Measurements from ENCODE around the gene RALB.
A peak's percentile ranks its signal among the peaks of the same experiment; 100 is the strongest.

Gene RALB

DNA sequence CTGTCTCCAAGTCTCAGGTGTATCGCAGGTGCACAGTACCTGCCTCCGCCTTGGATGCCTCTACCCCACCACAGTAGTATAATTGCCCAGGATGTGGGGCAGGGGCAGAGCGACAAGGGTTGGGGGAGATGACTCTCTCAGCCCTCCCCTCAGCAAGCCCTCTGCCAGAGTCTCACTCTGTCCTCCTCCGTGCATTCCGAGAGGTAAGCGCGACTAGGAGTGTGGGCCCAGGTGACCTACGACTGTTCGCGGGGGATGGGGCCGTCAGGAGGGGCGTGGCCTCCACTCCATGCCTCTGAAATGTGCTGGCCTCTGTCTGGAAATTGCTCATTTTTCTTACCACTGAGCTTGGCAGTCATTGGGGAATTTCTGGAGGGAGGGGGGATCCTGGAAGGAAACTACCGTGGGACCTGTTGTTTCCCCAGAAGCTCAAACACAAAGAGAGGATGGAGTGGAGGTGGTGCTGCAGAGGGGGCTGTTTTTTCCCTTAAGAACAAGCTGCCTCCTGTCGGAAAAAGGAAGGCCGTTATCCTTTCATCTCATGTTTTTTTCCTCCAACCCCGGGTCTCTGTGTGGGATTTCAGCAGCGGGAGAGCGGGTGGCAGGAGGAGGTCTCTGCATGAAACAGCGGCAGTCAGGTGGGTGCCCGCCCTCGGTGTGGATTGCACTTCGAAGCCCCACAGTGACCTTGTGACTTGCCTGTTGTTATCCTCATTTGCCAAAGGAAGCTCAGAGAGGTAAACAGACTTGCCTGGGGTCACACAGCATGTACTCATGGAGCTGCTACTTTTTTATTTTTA lies 13.0 kb upstream of the RALB start:
- Histone ChIP-seq H3K4me3 (no peak overlapping the region), H3K27ac (peak overlapping the region in 10 of 21 experiments; percentile 1 to 61 (median 32))

DNA sequence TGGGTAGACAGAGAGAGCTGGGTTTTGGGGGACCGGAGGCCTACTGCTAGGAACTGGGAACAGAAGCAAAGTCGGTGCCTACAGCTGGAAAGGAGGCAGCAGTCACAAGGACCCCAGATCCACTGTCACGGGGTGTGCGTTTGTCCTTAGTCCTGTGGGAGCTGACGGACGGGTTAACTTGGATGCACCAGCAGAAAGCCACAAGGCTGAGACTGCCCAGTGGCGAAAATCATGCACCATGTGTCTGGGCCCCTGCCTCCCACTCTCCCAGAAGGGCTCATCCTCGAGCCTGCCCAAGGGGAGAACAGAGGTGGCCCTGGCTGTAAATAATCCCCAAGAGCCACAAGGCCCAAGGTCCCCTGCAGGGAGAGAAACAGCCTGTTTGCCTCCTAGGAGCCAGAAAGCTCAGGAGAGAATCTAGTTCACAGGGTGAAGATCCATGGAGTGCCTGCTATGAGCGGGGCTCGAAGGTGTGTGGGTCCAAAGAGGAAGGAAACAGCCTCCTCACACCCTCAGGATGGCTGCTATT lies 11.7 kb upstream of the RALB start:
- Histone ChIP-seq H3K4me3 (no peak overlapping the region), H3K27ac (peak overlapping the region in 2 of 21 experiments; percentile 35 to 47)

DNA sequence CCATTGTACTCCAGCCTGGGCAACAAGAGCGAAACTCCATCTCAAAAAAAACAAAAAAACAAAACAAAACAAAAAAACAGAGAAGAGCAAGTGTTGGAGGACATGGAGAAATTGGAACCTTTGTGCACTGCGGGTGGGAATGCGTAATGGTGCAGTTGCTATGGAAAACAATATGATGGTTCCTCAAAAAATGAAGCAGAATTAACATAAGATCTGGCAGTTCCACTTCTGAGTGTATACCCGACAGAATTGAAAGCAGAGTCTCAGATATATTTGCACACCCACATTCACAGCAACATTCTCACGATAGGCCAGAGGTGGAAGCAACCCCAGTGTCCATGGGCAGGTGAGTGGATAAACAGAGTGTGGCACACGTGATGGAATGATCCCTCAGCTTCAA lies 11.0 kb upstream of the RALB start:
- Histone ChIP-seq H3K4me3 (no peak overlapping the region), H3K27ac (no peak overlapping the region)

DNA sequence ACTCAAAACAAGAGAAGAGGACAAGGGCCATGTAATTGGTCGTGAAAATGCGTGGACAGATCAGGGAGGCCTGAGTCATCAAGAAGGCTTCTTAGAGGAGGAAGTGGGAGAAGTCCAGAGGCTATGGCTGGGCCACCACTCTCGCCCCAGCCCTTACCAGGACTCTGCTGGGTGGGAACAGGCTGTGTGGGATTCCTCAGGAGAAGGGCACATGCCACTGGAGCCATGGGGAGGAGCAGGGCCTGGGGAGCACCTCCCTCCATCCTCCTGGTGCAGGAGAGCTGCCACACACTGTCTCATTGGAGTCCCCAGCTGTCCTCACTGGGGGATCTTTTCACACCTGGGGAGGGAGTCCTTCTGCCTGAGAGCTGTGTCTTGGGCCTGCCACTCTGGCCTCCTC lies 9.4 kb upstream of the RALB start:
- peak overlapping the region in 1 of 21 experiments; percentile 13 for H3K27ac ChIP-seq
- no peak overlapping the region for H3K4me3 ChIP-seq

DNA sequence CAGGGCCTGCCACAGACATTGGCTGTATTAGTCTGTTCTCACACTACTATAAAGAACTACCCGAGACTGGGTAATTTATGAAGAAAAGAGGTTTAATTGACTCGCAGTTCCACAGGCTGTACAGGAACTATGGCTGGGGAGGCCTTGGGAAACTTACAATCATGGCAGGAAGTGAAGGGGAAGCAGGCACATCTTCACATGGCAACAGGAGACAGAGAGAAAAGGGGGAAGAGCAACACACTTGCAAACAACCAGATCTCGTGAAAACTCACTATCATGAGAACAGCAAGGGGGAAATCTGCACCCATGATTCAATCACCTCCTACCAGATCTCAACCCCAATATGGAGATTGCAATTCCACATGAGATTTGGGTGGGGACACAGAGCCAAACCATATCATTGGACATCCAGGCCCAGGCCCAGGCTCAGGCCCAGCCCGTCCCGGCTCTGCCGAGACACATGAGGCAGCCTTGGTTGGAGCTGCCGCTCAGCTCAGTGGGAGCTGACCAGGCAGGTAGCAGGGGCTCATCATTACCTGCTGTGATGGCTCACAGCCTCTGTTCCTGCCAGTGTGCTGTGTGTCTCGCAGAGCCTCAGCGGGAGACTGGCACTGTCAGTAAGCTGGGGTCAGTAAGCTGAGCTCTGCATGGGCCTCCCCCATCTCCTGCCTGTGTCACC lies 8.6 kb upstream of the RALB start:
- no peak overlapping the region for H3K27ac ChIP-seq

DNA sequence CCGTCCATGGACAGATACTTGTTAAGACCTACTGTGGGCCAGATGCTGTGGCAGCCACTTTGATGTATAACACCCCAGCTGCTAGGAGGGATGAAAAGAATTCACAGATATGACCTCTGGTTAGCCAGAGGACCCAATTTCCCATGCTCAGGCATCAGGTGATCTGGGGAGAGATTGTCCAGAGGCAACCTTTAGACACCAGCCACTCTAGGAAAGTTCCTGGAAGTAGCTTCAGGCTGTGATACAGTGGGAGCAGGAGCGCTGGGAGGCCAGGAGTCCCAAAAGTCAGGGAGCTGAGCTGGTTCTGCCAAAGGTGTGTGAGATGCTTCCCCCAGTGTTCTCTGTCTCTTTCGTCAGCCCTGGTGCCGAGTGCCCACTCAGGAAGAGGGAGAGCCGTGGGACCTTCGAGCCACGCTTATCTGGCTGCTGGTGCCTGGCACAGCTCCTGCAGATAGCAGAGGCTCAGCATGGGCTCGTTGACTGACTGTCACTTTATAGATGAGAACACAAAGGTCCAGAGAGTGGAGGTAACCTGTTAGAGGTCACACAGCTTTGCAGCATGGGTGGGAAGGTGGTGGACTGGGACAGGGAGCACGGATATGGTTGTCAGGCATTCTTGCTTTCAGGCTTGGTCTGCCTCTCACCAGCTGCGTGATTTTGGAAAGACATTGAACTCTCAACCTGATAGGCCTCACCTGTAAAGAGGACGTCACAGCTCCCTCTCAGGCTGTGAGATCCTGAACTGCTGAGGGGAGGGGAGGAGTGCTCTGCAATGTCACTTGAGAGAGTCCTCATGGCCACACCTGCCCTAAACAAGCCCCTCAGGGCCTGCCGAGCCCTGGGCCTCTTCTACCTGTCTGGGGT lies 7.8 kb upstream of the RALB start:
- peak overlapping the region in 2 of 21 experiments; percentile 7 to 22 for H3K27ac ChIP-seq
- H3K4me3 ChIP-seq = no peak overlapping the region

More for the DNA sequence above, 8.6 kb upstream of the RALB start:
- H3K4me3 ChIP-seq = no peak overlapping the region

DNA sequence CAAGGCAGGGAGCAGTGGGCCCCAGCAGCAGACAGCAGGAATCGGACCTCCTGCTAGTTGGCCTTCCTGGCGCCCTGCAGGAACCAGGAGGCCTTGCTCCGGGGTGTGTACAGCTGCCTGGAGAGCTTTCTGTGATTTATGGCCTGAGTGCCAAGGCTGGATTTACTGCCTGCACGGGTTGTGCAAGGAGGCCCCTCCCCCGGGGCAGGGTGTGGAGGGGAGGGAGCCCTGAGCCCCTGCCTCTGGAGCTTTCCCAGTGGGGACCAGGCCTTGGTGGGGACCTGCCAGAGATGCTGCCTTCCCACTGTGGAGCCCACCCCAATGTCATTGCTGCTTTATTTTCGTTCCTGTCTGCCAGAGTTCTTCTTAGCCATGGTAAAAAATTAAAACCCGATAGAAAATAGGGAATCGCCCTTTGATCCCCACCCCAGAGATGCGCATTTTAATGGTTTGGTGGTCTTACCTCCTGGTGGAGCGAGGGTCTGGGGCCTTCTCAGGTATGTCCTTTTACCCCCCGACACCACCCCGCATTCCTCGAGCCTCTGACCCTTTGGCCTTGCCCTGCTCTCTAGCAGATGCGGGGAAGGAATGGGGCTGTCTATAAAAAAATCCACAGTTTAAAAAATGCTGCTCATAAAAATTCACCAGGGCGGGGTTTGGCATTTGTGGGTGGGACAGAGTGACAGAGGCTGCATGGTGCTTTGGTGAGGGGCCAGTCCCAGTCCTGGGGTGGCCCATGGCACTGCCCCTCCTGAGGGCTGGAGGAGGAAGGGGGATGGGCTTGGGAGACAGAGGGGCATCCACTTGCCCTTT lies 6.9 kb upstream of the RALB start:
- no peak overlapping the region for H3K4me3 ChIP-seq
- H3K27ac ChIP-seq = peak overlapping the region in 2 of 21 experiments; percentile 7 to 22

DNA sequence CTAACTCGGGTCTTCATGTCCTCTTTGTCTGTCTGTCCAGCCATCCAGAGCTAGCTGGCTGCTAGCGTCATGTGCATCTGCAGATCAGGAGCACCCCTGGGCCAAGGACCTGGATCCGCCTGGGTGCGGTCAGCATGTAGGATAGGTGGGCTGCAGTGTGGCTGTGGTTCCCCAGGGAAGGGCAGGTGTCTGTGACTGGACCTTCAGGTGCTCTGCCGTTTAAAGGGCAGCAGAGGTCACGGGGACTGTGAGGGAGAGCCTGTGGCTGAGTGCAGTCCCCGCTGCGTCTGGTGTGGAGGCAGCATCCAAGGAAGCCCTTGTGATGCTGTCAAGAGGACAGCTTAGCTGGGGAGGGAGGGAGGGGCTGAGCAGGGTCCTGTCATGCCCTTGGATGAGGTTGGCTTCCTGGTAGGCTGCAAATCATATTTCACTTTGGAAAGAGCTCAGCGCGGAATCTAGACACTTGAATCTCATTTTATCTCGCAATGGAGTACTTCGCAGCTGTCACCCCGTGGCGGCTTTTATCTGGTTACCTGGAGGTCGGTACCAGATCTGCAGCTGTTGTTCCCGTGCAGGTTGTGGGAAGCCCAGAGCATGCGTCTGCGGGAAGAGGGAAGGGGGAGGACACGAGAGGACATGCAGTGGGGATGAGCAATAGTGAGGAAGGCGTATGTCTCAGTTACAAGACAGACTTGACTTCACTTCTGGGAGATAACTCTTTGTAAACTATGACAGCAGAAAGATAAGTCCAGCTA lies 5.9 kb upstream of the RALB start:
- H3K27ac ChIP-seq = no peak overlapping the region
- H3K4me3 ChIP-seq = no peak overlapping the region

DNA sequence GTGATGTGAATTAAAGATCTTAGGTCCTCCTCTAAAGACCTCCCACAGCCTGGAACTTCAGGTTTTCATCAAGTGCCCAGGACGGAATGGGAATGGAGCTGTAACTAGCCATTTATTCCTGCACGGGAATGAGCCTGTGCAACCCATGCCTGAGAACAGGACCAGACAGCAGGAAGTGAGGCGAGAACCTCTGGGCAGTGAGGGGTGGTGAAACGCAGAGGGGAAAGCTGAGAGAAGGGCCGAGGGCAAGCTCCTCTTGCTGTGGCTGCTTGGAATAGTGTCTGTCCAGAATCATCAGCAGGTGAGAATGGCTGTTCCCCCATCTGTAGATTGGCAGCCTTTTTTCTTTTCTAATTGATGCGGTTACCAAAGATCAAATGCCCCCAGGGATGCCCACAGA lies 4.8 kb upstream of the RALB start:
- Histone ChIP-seq H3K4me3 (no peak overlapping the region), H3K27ac (no peak overlapping the region)

DNA sequence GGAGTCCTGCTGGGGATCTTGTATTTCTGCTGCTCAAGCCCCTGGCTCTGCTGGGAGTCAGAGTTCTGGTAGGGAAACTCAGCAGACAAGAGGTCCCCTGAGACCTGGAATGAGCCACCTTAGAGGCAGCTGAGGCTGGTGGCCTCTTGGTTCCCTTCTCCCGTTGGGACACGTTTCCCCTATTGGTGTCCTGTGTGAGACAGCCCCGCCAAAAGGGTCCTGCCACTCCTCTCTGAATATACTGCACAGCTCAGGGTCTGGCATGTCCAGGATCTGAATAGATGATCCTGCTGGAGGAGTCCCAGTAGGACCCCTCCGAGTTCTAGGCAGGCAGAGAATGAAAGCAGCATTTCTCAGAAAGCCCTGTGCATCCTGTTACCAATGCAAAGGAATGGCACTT lies 2.0 kb upstream of the RALB start:
- Histone ChIP-seq H3K4me3 (no peak overlapping the region), H3K27ac (no peak overlapping the region)

DNA sequence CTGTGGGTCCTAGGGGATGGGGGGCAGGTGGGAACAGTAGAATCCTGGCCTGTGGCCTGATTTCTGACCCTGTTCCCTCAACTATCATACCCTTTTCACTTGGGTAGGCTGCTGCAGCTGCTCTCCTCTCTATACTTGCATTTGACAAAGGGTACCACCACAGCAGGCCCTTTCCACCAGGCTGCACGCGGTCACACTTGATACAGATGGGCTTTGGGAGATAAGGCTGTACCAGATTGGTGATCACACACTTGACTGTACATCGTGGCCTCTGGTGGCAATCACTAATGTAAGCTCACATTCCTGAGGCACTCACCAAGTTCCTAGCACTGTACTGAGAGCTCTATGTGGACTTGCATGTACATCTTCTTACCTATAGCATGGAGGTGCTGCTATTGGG lies 1.6 kb upstream of the RALB start:
- Histone ChIP-seq H3K27ac (no peak overlapping the region), H3K4me3 (no peak overlapping the region)

DNA sequence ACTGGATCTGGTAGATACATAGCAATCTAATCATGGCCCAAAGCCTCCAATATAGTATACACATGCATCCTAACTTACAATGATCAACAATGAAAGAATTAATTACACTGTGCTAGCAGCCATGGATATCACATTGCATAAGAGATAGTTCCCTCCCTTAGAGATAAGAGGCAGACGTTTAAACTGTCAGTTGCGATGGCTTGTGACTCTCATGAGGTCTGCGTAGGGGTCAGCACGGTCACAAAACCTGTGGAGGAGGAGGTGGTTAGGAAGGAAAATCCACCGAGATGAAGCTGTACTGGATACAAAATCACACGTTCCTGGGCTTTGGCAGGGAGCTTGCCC lies 800 bp upstream of the RALB start:
- peak overlapping the region; percentile 74 to 99 (median 82) for H3K4me3 ChIP-seq
- peak overlapping the region in 19 of 21 experiments; percentile 28 to 98 (median 88) for H3K27ac ChIP-seq

DNA sequence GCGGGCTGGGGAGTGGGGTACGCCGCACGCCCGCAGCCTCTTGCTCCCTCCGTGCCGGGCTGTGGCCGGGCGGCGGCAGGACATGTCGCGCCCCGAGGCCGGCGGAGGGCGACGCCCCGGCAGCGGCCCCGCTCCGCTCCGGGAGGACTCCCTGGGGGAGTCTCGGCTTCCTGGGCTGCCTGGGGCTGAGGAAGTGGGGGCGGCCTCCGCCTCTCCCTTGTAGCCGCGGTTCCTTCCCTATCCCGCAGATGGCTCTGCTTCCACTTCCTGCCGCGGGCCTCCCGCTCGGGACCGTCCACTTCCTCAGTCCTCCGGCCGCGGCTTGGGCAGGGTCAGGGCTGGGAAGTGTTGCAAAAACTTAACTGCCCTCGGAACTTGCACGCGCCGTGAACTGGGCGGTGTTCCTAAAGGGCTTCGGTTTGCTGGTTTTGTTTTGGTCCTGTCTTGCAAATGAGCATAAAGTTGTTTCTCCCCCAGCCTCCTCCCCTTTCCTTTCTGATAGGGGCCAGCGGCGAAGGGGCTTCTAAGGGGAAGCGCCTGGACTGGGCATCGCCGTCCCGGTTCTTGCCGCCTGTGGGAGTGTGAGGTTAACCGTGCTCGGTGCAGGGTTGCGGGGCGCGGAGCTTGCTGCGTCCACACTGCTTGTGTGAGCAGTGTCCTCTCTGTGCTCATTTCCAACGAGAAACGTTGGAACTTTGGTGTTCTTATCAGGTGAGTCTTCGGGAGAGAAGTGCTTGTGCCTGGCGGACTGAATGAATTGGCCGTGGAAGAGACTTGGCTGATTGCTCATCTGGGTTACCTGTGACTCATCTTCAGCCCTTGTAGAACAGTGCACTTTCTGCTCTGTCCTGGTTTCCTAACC lies 600 bp downstream of the RALB start:
- H3K27ac ChIP-seq = peak overlapping the region; percentile 67 to 98 (median 94)
- H3K4me3 ChIP-seq = peak overlapping the region; percentile 74 to 99 (median 82)

DNA sequence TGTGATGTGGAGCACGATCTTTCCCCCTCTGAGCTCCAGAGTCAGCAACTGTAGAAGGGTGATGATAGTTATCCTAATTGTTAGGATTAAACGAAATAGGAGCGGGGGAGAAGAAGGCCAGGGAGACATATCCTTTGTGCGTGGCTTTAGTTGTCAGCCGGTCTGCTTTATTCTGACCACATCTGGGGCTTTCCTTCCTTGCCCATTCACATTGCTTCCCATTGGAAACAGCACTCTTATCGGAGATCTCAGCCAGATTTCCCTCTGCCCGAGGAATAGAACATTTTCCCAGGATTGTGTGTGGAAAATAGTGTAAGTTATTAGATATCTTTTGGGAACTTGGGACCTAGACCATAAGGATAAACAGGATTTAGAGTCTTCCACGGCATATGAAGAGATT lies 1.5 kb downstream of the RALB start:
- peak overlapping the region in 8 of 21 experiments; percentile 82 to 97 (median 94) for H3K27ac ChIP-seq
- peak overlapping the region in 6 of 7 experiments; percentile 74 to 99 (median 85) for H3K4me3 ChIP-seq

DNA sequence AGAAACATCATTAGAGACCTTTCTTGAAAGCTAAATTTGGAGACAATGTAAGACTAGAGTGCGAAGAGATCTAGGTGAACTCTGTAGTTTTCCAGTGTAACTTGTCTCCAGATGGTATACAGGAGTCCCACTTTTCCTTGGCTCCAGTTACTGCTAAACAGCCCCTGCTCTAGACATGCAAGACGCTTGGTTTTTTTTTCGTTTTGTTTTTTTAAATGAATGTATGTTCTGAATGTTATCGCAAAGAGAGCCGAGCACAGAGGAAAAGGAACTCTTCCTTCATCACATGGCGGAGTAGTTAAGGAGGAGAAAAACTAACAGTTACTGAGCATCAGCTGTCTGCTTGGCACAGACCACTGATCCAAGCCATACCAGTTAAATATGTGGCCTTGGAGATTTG lies 2.4 kb downstream of the RALB start:
- Histone ChIP-seq H3K27ac (no peak overlapping the region), H3K4me3 (no peak overlapping the region)

DNA sequence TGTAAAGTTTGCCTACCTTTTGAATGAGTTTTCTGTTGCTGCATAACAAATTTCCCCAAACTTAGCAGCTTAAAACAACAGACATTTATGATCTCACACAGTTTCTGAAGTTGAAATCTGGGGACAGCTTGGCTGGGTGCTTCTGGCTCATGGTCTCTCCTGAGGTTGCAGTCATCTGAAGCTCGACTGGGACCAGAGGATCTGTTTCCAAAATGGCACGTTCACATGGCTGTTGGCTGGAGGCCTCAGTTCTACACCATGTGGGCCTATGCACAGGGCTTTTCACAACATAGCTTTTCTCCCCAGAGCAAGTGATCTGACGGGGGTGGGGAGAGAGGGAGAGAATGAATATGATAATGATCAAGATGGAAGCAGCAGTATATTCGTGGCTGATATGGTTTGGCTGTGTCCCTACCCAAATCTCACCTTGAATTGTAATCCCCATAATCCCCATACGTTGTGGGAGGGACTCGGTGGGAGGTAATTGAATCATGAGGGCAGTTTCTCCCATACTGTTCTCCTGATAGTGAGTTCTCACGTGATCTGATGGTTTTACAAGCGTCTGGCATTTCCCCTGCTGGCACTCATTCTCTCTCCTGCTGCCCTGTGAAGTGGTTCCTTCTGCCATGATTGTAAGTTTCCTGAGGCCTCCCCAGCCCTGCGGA lies 3.5 kb downstream of the RALB start:
- H3K27ac ChIP-seq = peak overlapping the region in 1 of 21 experiments; percentile 14

DNA sequence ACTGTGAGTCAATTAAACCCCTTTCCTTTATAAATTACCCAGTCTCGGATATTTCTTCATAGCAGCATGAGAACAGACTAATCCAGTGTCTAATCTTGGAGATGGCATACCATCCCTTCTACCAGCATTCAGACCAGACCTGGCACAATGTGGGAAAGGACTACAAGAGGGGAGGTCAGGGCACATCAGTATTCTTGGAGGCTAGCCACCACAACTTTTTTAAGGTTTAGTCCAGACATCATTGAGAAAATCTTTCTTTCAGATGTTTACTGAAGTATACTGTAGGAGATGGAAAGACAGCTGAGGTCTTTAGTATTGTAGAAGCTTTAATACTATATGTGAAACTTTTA lies 4.0 kb downstream of the RALB start:
- H3K27ac ChIP-seq = peak overlapping the region in 1 of 21 experiments; percentile 14

More for the DNA sequence above, 3.5 kb downstream of the RALB start:
- H3K4me3 ChIP-seq = no peak overlapping the region

More for the DNA sequence above, 4.0 kb downstream of the RALB start:
- no peak overlapping the region for H3K4me3 ChIP-seq

Data from skin epidermis (tissue), 12 donors.